K562 (cell line): ENCODE measurements around the gene MPRIP. TPM values are rescaled to one million over a fixed set of nuclear protein-coding genes. Genes with fewer than 3 reads are reported as not detected.
"Not testable (repeated sequence)": the region's sequence is repeated elsewhere in the genome, so short reads cannot be mapped to it uniquely, and the experiment has no call there.

Source experiments
- ATAC-seq: fragments of 200-7000 bp; cut with Tn5 transposase; 3 replicates; pipeline ENCODE4 v1.9.1; 2020; ENCODE audit warnings: moderate library complexity
- BruUV-seq: library from RNA; stranded (reverse); fragments of 400-500 nt; replicated peaks from 2 replicates; lab custom pipeline; 2021; lab: Mats Ljungman, UMichigan
- CTCF ChIA-PET: fragments of 300-600 bp; formaldehyde crosslinking; extraction: SDS; loops from one replicate; lab custom pipeline; 2021; ENCODE audit warnings: low intra/inter-chr PET ratio; lab: Yijun Ruan, JAX
- POLR2A ChIA-PET: fragments of 300-600, 350-650 bp; sonication (Branson Sonifier 250); formaldehyde crosslinking; extraction: SDS; loops from one replicate; lab custom pipeline; 2021; ENCODE audit warnings: antibody characterized with exemption, inconsistent platforms; lab: Yijun Ruan, JAX
- DNase-seq, 4 experiments: peaks; one replicate each; pipeline versions ENCODE4 v3.0.0 to v3.0.0-alpha.2; 2011 to 2018; ENCODE audit warnings: low spot score in 3 of 4, mixed read lengths in 3 of 4; ENCODE audit errors: extremely low read depth in 1 of 4
- FAIRE-seq: peaks from 2 replicates; lab custom pipeline; 2011; peaks lifted over from hg19 to GRCh38; lab: Jason Lieb, UNC
- H2AFZ ChIP-seq: 2 replicates; pipeline ENCODE4 v1.6.0; 2011; ENCODE audit warnings: low read depth, low read length, control low read depth, inconsistent platforms
- H3K27ac ChIP-seq: fragments of 200-600 bp; 3 replicates; pipeline ENCODE4 v1.8.0; 2011; ENCODE audit warnings: low read depth, mild to moderate bottlenecking, control low read depth, inconsistent platforms, low read length, moderate library complexity, mixed read lengths; ENCODE audit errors: extremely low read depth
- H3K27me3 ChIP-seq, 2 experiments: fragments of 300-600 bp in 1 of 2; 2 replicates in 1 of 2; 3 replicates in 1 of 2; pipeline versions ENCODE4 v1.6.0 to v1.8.0; 2011; ENCODE audit warnings: inconsistent platforms in 2 of 2, low read length in 2 of 2, mild to moderate bottlenecking in 1 of 2, mixed read lengths in 1 of 2, moderate library complexity in 1 of 2; ENCODE audit not compliant: control insufficient read depth in 2 of 2, insufficient read depth in 2 of 2
- H3K36me3 ChIP-seq: fragments of 300-600 bp; 3 replicates; pipeline ENCODE4 v1.8.0; 2011; ENCODE audit warnings: mild to moderate bottlenecking, low read length, inconsistent platforms; ENCODE audit not compliant: control insufficient read depth, insufficient read depth
- H3K4me1 ChIP-seq, 2 experiments: fragments of 200-600 bp in 1 of 2; replicated peaks in 1 of 2; 2 replicates in 1 of 2; 3 replicates in 1 of 2; pipeline versions ENCODE4 v1.5.1 to v1.8.0; 2011; ENCODE audit warnings: inconsistent platforms in 2 of 2, low read length in 2 of 2, mild to moderate bottlenecking in 1 of 2, mixed read lengths in 1 of 2, moderate library complexity in 1 of 2; ENCODE audit not compliant: control insufficient read depth in 2 of 2, insufficient read depth in 2 of 2
- H3K4me2 ChIP-seq: 2 replicates; pipeline ENCODE4 v1.6.1; 2011; ENCODE audit warnings: low read length, control low read depth, inconsistent platforms, mixed read lengths; ENCODE audit not compliant: insufficient read depth
- H3K4me3 ChIP-seq: fragments of 200-600 bp; sonication (generic), shearing (Covaris generic); 2 replicates; pipeline ENCODE4 v1.5.1; 2016; ENCODE audit warnings: control low read depth, inconsistent platforms
- H3K79me2 ChIP-seq: fragments of 200-600 bp; 3 replicates; pipeline ENCODE4 v1.8.0; 2011; ENCODE audit warnings: low read length, inconsistent platforms; ENCODE audit not compliant: control insufficient read depth, insufficient read depth
- H3K9ac ChIP-seq, 2 experiments: 2 replicates each; pipeline versions ENCODE4 v1.6.0 to v1.6.1; 2011; ENCODE audit warnings: low read depth in 2 of 2, low read length in 2 of 2, control low read depth in 1 of 2, inconsistent platforms in 1 of 2, mild to moderate bottlenecking in 1 of 2, mixed read lengths in 1 of 2; ENCODE audit not compliant: insufficient read depth in 1 of 2
- H3K9me1 ChIP-seq: one replicate; pipeline ENCODE4 v1.6.0; 2011; ENCODE audit warnings: inconsistent platforms, mild to moderate bottlenecking, low read length, moderate library complexity; ENCODE audit not compliant: control insufficient read depth, insufficient read depth
- H3K9me3 ChIP-seq: replicated peaks from 2 replicates; pipeline ENCODE4 v1.5.1; 2011; ENCODE audit warnings: low read depth, low read length, inconsistent platforms; ENCODE audit not compliant: control insufficient read depth, insufficient read depth
- H4K20me1 ChIP-seq: replicated peaks from 2 replicates; pipeline ENCODE4 v1.6.1; 2011; ENCODE audit warnings: low read length, inconsistent platforms, mixed read lengths; ENCODE audit not compliant: control insufficient read depth, insufficient read depth
- HINFP ChIP-seq: fragments of 450-650 bp; conservative IDR thresholded peaks from 2 replicates; pipeline ENCODE4 v1.6.1; 2016; ENCODE audit warnings: missing genetic modification characterization, low read depth, mild to moderate bottlenecking, control low read depth, missing compliant biosample characterization
- MBD2 ChIP-seq: sonication (generic); IDR thresholded peaks from 2 replicates; pipeline ENCODE4 v1.6.1; 2016; ENCODE audit warnings: low read depth, borderline replicate concordance
- WGBS: fragments of 100-300 bp; shearing (Covaris generic); methylation state at CpG from one replicate; pipeline ENCODE4 v1.1.6; 2016; ENCODE audit warnings: low coverage, mixed read lengths; ENCODE audit not compliant: insufficient coverage; ENCODE audit errors: missing lambda C conversion rate; 5-methylcytosine and 5-hydroxymethylcytosine counted together
- in situ Hi-C: fragments of 300-500 bp; cut with MboI; formaldehyde crosslinking; loops from 4 replicates; pipeline ENCODE4 v1.15.0; 2018; ENCODE audit warnings: inconsistent platforms, mixed read lengths
- intact Hi-C: fragments of 100-400 bp; cut with micrococcal nuclease; formaldehyde crosslinking; loops from 2 replicates; pipeline ENCODE4 v1.14.2; 2022
- polyA plus RNA-seq, 8 experiments: library from polyadenylated mRNA; depleted of rRNA in 4 of 8; stranded (reverse) in 5 of 8; unstranded in 3 of 8; fragments of >200 nt; fragmentation: Nextera tagmentation in 2 of 8; fragmentation: Illumina TruSeq in 1 of 8; extraction: Ambion mirVana in 2 of 8; extraction: Trizol in 1 of 8; gene quantifications; 2 replicates each; pipeline versions ENCODE4 v1.2.1 to v1.2.3, GENCODE V29; 2011 to 2014; ENCODE audit warnings: inconsistent platforms in 1 of 8, missing spikeins in 1 of 8
- total RNA-seq, 7 experiments: library from RNA; depleted of rRNA in 6 of 7; stranded (reverse); fragments of >200 nt in 6 of 7; fragmentation: Illumina TruSeq in 2 of 7; extraction: Trizol in 2 of 7; gene quantifications; 2 replicates each; pipeline versions ENCODE4 v1.2.1 to v1.2.3, GENCODE V29; 2011 to 2021; ENCODE audit warnings: low replicate concordance in 1 of 7

MPRIP gene
- total and polyA plus RNA-seq, 9 of the 15 experiments (the other 6 are each of a cell fraction or from before 2014, with no cell fraction given), result 10.0 to 72.6 (median 30.1) TPM

DNA sequence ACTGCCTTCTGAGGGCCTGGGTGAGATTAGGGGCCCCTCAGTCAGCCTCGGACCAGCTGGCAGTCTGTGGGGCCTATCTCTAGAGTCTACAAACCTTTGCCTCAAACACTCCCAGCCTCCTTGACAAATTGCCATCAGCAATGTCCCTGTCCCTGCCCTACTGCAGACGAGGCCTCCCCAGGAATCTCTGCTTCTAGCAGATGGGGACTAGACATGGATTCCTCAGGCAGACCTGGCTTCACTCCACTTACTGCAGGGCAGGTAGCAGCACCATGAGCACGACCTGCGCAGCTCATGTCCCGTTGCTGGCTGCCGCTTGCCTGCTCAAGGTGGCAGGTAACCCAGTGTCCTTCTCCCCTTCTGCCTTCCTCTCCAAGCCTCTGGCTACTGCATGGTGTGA is 114.8 kb downstream of the MPRIP start:
- CTCF ChIA-PET, result no interaction called here
- no peak for TF ChIP-seq HINFP (tag)
- TF ChIP-seq MBD2, result no peak
- Histone ChIP-seq H2AFZ (no peak overlapping the region), H3K9me1 (no peaks in the 10 kb centered on the region), H3K36me3 (peaks cover 45% of the 10 kb centered on the region; the same call in 2 of the 3 replicates), H3K9ac (no peak overlapping the region), H4K20me1 (no peaks in the 10 kb centered on the region), H3K4me1 (no peaks in the 10 kb centered on the region; a peak in 1 of 5 replicates), H3K27ac (no peak overlapping the region), H3K27me3 (no peaks in the 10 kb centered on the region), H3K4me3 (no peak overlapping the region), H3K4me2 (no peak overlapping the region), H3K79me2 (no peaks in the 10 kb centered on the region), H3K9me3 (no peaks in the 10 kb centered on the region)
- POLR2A ChIA-PET, result no interaction called here
- DNase-seq, result no peak
- no TSS peak for BruUV-seq
- 78% methylated on average over 6 of the region's 6 CpGs for WGBS
- FAIRE-seq, result no peak
- in situ Hi-C loops (no loop called here), intact Hi-C loops (no loop called here)
- no peak for ATAC-seq

DNA sequence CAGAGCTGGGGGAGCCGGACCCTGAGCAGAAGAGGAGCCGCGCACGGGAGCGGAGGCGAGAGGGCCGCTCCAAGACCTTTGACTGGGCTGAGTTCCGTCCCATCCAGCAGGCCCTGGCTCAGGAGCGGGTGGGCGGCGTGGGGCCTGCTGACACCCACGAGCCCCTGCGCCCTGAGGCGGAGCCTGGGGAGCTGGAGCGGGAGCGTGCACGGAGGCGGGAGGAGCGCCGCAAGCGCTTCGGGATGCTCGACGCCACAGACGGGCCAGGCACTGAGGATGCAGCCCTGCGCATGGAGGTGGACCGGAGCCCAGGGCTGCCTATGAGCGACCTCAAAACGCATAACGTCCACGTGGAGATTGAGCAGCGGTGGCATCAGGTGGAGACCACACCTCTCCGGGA is 116.2 kb downstream of the MPRIP start:
- POLR2A ChIA-PET, result interaction anchor here (0.8 kb wide), 1 partner anchor 12 kb away, joined by 3 read pairs; no protein-coding TSS in a partner anchor
- H3K79me2 ChIP-seq, FAIRE-seq, H3K27ac ChIP-seq, H4K20me1 ChIP-seq, H3K9ac ChIP-seq, H2AFZ ChIP-seq, in situ Hi-C loops, H3K9me3 ChIP-seq, H3K9me1 ChIP-seq, CTCF ChIA-PET, BruUV-seq, H3K4me2 ChIP-seq, intact Hi-C loops, H3K27me3 ChIP-seq, H3K4me3 ChIP-seq, DNase-seq, H3K4me1 ChIP-seq, ATAC-seq: not testable (repeated sequence)
- WGBS, result 87% methylated on average over 9 of the region's 33 CpGs
- H3K36me3 ChIP-seq, result peaks cover 54% of the 10 kb centered on the region; the same call in 2 of the 3 replicates
